DMS53 (cell line): ENCODE data around the gene TP53TG5.
A peak's percentile ranks its signal among the peaks of the same experiment; 100 is the strongest.

Source experiments
- DNase-seq: peaks from one replicate; lab custom pipeline; 2025; lab: John Stamatoyannopoulos, UW

TP53TG5 gene

GRCh38 chr20:45325371-45325770 lies 52.8 kb downstream of the TP53TG5 start:
- DNase-seq = no peak

DNA sequence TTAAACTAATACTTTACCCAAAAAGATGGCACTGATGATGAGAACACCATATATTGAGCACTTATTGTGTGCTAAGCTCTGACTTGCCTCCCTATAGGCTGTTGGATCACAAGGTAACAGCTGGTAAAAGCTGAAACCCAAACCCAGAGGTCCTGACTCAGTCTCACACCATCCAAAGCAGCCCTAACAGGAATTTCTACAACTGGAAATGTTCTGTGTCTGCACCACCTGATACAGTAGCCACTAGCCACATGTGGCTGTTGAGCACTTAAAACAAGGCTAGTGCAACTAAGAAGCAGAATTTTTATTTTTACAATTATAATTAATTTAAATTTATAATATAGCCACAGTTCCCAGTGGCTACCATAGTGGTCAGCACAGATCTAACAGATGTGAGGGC lies 54.4 kb downstream of the TP53TG5 start:
- peak; percentile 25 for DNase-seq

DNA sequence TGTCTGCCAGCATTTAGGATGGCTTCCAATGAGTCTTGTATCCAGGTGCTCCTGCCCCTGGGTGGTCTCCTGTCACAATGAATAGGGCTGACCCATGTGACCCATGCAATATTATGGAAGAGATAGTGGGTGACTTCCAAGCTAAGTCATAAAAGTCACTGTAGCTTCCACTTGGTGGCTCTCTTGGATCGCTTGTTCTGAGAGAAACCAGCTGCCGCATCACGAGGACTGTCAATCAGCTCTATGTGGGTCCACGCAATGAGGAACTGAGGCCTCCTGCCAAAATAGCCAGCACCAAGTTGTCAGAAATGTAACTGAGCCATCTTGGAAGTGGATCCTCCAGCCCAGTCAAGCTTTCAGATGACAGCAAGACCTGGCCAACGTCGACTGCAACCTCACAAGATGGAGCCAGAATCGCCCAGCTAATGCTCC lies 55.2 kb downstream of the TP53TG5 start:
- DNase-seq = peak; percentile 86
